Glutamatergic neuron (in vitro differentiated cells): Measurements from ENCODE around the gene SMG9. TPM values are rescaled to one million over a fixed set of nuclear protein-coding genes. Genes with fewer than 3 reads are reported as not detected.

ENCODE experiments used
- DNase-seq: peaks from one replicate; pipeline ENCODE4 v3.0.0; 2022
- H3K27ac Mint-ChIP-seq: one replicate; pipeline ENCODE4 v1.8.0; 2020; ENCODE audit warnings: mild to moderate bottlenecking, mixed read lengths, inconsistent platforms; ENCODE audit not compliant: unreplicated experiment
- H3K27me3 Mint-ChIP-seq: one replicate; pipeline ENCODE4 v1.8.0; 2020; ENCODE audit warnings: mild to moderate bottlenecking, moderate library complexity, mixed read lengths, inconsistent platforms; ENCODE audit not compliant: unreplicated experiment
- H3K36me3 Mint-ChIP-seq: one replicate; pipeline ENCODE4 v1.8.0; 2020; ENCODE audit warnings: mild to moderate bottlenecking, mixed read lengths, inconsistent platforms; ENCODE audit not compliant: unreplicated experiment
- H3K4me1 Mint-ChIP-seq: one replicate; pipeline ENCODE4 v1.8.0; 2020; ENCODE audit warnings: mild to moderate bottlenecking, low read depth, mixed read lengths, inconsistent platforms; ENCODE audit not compliant: unreplicated experiment
- H3K4me3 Mint-ChIP-seq: one replicate; pipeline ENCODE4 v1.8.0; 2020; ENCODE audit warnings: mild to moderate bottlenecking, mixed read lengths, inconsistent platforms; ENCODE audit not compliant: unreplicated experiment
- H3K9me3 Mint-ChIP-seq: one replicate; pipeline ENCODE4 v1.8.0; 2020; ENCODE audit warnings: mild to moderate bottlenecking, moderate library complexity, mixed read lengths, inconsistent platforms; ENCODE audit not compliant: unreplicated experiment
- CTCF ChIP-seq: fragments of 200-600 bp; sonication (generic); IDR thresholded peaks from one replicate; pipeline ENCODE4 v1.5.0; 2021; ENCODE audit not compliant: partially characterized antibody, unreplicated experiment
- total RNA-seq: library from RNA; stranded (reverse); fragmentation: NEBNext Ultra II Directional; extraction: Animal tissue kit (Norgen Biotek cat#: 25700); gene quantifications from one replicate; pipeline ENCODE4 v1.2.1, GENCODE V29; 2021; ENCODE audit not compliant: unreplicated experiment

Gene SMG9
- total RNA-seq, 1 donor from 2014 or later, result 34.1 TPM

- Mint-ChIP-seq H3K9me3 (peaks cover 2% of the 10 kb centered on the region), H3K4me1 (no peaks in the 10 kb centered on the region), H3K36me3 (no peaks in the 10 kb centered on the region), H3K27ac (no peak overlapping the region), H3K4me3 (no peak overlapping the region), H3K27me3 (peaks cover 8% of the 10 kb centered on the region)
- no peak for DNase-seq
- TF ChIP-seq CTCF, result no peak
Measured at GRCh38 chr19:43789029-43789428, 34.3 kb upstream of the SMG9 start.

- Mint-ChIP-seq H3K36me3 (no peaks in the 10 kb centered on the region), H3K4me3 (no peak overlapping the region), H3K27me3 (peaks cover 11% of the 10 kb centered on the region), H3K4me1 (peaks cover 3% of the 10 kb centered on the region), H3K9me3 (peaks cover 9% of the 10 kb centered on the region), H3K27ac (no peak overlapping the region)
- no peak for TF ChIP-seq CTCF
- DNase-seq, result no peak
Measured at GRCh38 chr19:43786665-43787064, 31.9 kb upstream of the SMG9 start.

GRCh38 chr19:43784981-43785808 lies 30.4 kb upstream of the SMG9 start:
- H3K4me3 Mint-ChIP-seq, result no peak overlapping the region
- H3K27me3 Mint-ChIP-seq, result peaks cover 8% of the 10 kb centered on the region
- DNase-seq, result peak; percentile 63
- peaks cover 7% of the 10 kb centered on the region for H3K4me1 Mint-ChIP-seq
- no peak overlapping the region for H3K27ac Mint-ChIP-seq
- H3K9me3 Mint-ChIP-seq, result peaks cover 13% of the 10 kb centered on the region
- TF ChIP-seq CTCF, result peak; percentile 90
- no peaks in the 10 kb centered on the region for H3K36me3 Mint-ChIP-seq

- peaks cover 7% of the 10 kb centered on the region for H3K4me1 Mint-ChIP-seq
- TF ChIP-seq CTCF, result no peak
- no peak overlapping the region for H3K4me3 Mint-ChIP-seq
- H3K36me3 Mint-ChIP-seq, result no peaks in the 10 kb centered on the region
- H3K27ac Mint-ChIP-seq, result no peak overlapping the region
- H3K9me3 Mint-ChIP-seq, result peaks cover 13% of the 10 kb centered on the region
- no peak for DNase-seq
- H3K27me3 Mint-ChIP-seq, result peaks cover 8% of the 10 kb centered on the region
Measured at GRCh38 chr19:43784241-43784980, 29.6 kb upstream of the SMG9 start.

GRCh38 chr19:43783636-43784035 lies 28.9 kb upstream of the SMG9 start:
- DNase-seq, result no peak
- Mint-ChIP-seq H3K9me3 (peaks cover 13% of the 10 kb centered on the region), H3K36me3 (no peaks in the 10 kb centered on the region), H3K27ac (no peak overlapping the region), H3K27me3 (peaks cover 11% of the 10 kb centered on the region), H3K4me3 (no peak overlapping the region), H3K4me1 (peaks cover 7% of the 10 kb centered on the region)
- TF ChIP-seq CTCF, result no peak
